ENCODE results near the gene KCNJ6. TPM values are rescaled to one million over a fixed set of nuclear protein-coding genes. Genes with fewer than 3 reads are reported as not detected.

The KCNJ6 gene
- total RNA-seq, 1 experiment from 2014 or later = not detected

DNA sequence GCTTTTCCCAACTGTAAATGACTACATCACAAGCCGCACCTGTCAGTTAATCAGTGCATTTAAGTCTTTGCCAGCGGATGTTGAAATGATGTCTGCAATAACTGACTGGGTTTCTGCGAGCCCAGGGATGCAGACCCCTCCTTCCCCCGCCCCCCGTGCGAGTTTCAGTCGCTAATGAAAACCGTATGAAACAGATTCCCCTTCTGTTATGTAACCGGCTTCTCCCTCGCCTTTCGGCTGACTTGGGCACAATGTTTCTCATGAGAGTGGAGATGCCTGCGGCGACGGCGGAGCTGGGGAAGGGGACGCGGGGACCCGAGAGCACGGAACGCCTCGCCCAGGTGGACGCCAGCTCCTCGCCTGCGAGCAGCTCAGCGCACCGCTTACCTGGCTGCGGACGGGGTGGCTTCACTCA lies 753 bp downstream of the KCNJ6 start:
- in situ Hi-C loops (cut with HindIII; ENCODE audit: low pct_unique_long_range_greater_than_20kb, low sequenced_read_pairs) = no loop called here
- H3K27ac ChIP-seq (ENCODE audit: low read length) = no peak overlapping the region
- no peak for TF ChIP-seq POLR2AphosphoS5 (IDR thresholded peaks at IDR 0.05; ENCODE audit: low read depth, low read length)
- TF ChIP-seq, protein P1, sequence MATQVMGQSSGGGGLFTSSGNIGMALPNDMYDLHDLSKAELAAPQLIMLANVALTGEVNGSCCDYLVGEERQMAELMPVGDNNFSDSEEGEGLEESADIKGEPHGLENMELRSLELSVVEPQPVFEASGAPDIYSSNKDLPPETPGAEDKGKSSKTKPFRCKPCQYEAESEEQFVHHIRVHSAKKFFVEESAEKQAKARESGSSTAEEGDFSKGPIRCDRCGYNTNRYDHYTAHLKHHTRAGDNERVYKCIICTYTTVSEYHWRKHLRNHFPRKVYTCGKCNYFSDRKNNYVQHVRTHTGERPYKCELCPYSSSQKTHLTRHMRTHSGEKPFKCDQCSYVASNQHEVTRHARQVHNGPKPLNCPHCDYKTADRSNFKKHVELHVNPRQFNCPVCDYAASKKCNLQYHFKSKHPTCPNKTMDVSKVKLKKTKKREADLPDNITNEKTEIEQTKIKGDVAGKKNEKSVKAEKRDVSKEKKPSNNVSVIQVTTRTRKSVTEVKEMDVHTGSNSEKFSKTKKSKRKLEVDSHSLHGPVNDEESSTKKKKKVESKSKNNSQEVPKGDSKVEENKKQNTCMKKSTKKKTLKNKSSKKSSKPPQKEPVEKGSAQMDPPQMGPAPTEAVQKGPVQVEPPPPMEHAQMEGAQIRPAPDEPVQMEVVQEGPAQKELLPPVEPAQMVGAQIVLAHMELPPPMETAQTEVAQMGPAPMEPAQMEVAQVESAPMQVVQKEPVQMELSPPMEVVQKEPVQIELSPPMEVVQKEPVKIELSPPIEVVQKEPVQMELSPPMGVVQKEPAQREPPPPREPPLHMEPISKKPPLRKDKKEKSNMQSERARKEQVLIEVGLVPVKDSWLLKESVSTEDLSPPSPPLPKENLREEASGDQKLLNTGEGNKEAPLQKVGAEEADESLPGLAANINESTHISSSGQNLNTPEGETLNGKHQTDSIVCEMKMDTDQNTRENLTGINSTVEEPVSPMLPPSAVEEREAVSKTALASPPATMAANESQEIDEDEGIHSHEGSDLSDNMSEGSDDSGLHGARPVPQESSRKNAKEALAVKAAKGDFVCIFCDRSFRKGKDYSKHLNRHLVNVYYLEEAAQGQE (IDR thresholded peaks at IDR 0.05; ENCODE audit: insufficient read depth in 1 of 2, low read depth in 2 of 2, low read length in 1 of 2) = no peak
- TF ChIP-seq TCF7L2 (IDR thresholded peaks at IDR 0.05; ENCODE audit: low read depth, low read length) = no peak
- no peak for TF ChIP-seq SIN3A (IDR thresholded peaks at IDR 0.05; ENCODE audit: borderline replicate concordance, insufficient read depth, low read depth, low read length)
- TF ChIP-seq, protein P2, sequence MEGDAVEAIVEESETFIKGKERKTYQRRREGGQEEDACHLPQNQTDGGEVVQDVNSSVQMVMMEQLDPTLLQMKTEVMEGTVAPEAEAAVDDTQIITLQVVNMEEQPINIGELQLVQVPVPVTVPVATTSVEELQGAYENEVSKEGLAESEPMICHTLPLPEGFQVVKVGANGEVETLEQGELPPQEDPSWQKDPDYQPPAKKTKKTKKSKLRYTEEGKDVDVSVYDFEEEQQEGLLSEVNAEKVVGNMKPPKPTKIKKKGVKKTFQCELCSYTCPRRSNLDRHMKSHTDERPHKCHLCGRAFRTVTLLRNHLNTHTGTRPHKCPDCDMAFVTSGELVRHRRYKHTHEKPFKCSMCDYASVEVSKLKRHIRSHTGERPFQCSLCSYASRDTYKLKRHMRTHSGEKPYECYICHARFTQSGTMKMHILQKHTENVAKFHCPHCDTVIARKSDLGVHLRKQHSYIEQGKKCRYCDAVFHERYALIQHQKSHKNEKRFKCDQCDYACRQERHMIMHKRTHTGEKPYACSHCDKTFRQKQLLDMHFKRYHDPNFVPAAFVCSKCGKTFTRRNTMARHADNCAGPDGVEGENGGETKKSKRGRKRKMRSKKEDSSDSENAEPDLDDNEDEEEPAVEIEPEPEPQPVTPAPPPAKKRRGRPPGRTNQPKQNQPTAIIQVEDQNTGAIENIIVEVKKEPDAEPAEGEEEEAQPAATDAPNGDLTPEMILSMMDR (IDR thresholded peaks at IDR 0.05) = no peak
- no peak for ATAC-seq
- no peak for DNase-seq (ENCODE audit: low read depth, low spot score)
- intact Hi-C loops (cut with micrococcal nuclease; ENCODE audit: unreplicated experiment) = loop anchor here (5.0 kb wide), 1 partner anchor 203 kb away; no protein-coding TSS in a partner anchor
- H3K4me3 ChIP-seq (ENCODE audit: low read depth in 2 of 2, low read length in 2 of 2) = no peak overlapping the region
- H3K27me3 ChIP-seq (ENCODE audit: control insufficient read depth, insufficient read depth, low read length) = peaks cover 10% of the 10 kb centered on the region
- ChIA-PET CTCF (no interaction called here), POLR2A (no interaction called here)
- no peaks in the 10 kb centered on the region for H3K36me3 ChIP-seq (ENCODE audit: control insufficient read depth, insufficient read depth, low read length)
- no TSS peak for BruUV-seq (replicated peaks)
- H3K9me3 ChIP-seq (ENCODE audit: control insufficient read depth, insufficient read depth, low read depth, low read length) = no peaks in the 10 kb centered on the region
- H3K4me1 ChIP-seq (ENCODE audit: control insufficient read depth, insufficient read depth, low read length) = no peaks in the 10 kb centered on the region

DNA sequence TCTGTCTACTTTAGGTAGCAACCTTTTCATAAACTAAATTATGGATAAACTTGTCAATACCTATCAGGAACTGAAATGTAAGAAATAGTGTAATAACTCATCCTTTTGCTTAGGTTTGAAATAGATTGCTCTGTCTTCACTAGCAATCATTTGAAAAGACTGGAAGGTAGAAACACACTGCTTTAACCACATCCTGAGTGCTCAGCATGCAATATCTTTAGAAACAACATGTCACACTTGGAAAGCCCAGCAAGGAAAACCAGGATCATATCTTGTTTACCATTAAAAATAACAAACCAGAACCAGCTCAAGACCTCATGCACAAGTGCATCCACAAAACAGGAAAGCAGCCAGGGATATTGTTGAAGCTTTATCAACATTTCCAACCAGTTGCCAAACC lies 3.6 kb downstream of the KCNJ6 start:
- Histone ChIP-seq H3K27ac (ENCODE audit: low read length) (no peak overlapping the region), H3K27me3 (ENCODE audit: control insufficient read depth, insufficient read depth, low read length) (peaks cover 11% of the 10 kb centered on the region), H3K9me3 (ENCODE audit: control insufficient read depth, insufficient read depth, low read depth, low read length) (no peaks in the 10 kb centered on the region), H3K36me3 (ENCODE audit: control insufficient read depth, insufficient read depth, low read length) (no peaks in the 10 kb centered on the region), H3K4me1 (ENCODE audit: control insufficient read depth, insufficient read depth, low read length) (no peaks in the 10 kb centered on the region), H3K4me3 (ENCODE audit: low read depth in 2 of 2, low read length in 2 of 2) (no peak overlapping the region)
- ChIA-PET CTCF (no interaction called here), POLR2A (no interaction called here)
- intact Hi-C loops (cut with micrococcal nuclease; ENCODE audit: unreplicated experiment) = no loop called here
- TF ChIP-seq, protein P1 (IDR thresholded peaks at IDR 0.05; ENCODE audit: insufficient read depth in 1 of 2, low read depth in 2 of 2, low read length in 1 of 2) = no peak
- TF ChIP-seq, protein P2 (IDR thresholded peaks at IDR 0.05) = no peak
- no peak for TF ChIP-seq POLR2AphosphoS5 (IDR thresholded peaks at IDR 0.05; ENCODE audit: low read depth, low read length)
- no peak for TF ChIP-seq TCF7L2 (IDR thresholded peaks at IDR 0.05; ENCODE audit: low read depth, low read length)
- in situ Hi-C loops (cut with HindIII; ENCODE audit: low pct_unique_long_range_greater_than_20kb, low sequenced_read_pairs) = no loop called here
- no peak for ATAC-seq
- DNase-seq (ENCODE audit: low read depth, low spot score) = no peak
- BruUV-seq (replicated peaks) = no TSS peak
